ENCODE results near the gene CYP4F8.

Gene CYP4F8

GRCh38 chr19:15616627-15617270 is 1.7 kb downstream of the CYP4F8 start:
- Histone ChIP-seq H3F3A (ENCODE audit: insufficient read depth, low read length) (no peaks in the 10 kb centered on the region), H4K20me1 (ENCODE audit: insufficient read depth, low read length) (no peaks in the 10 kb centered on the region), H3K27me3 (ENCODE audit: insufficient read depth, low read length) (no peaks in the 10 kb centered on the region), H3K9me3 (ENCODE audit: low read length) (no peaks in the 10 kb centered on the region), H2AFZ (ENCODE audit: low read length) (no peak overlapping the region), H3K9me2 (ENCODE audit: low read depth, low read length) (no peaks in the 10 kb centered on the region), H3K4me1 (ENCODE audit: insufficient read depth, low read length, severe bottlenecking) (no peaks in the 10 kb centered on the region), H3K27ac (ENCODE audit: low read depth, low read length, poor library complexity, severe bottlenecking) (no peak overlapping the region), H3K36me3 (ENCODE audit: insufficient read depth, low read length) (no peaks in the 10 kb centered on the region), H3K4me2 (ENCODE audit: low read length) (no peak overlapping the region), H3K4me3 (ENCODE audit: low read depth, low read length, poor library complexity, severe bottlenecking) (no peak overlapping the region), H3K9ac (ENCODE audit: low read length) (no peak overlapping the region), H3K79me2 (ENCODE audit: insufficient read depth, low read length) (no peaks in the 10 kb centered on the region)
- TF ChIP-seq CTCF (IDR thresholded peaks at IDR 0.05; ENCODE audit: low read length) (no peak), EZH2 (IDR thresholded peaks at IDR 0.05; ENCODE audit: borderline replicate concordance, low read length) (no peak)

GRCh38 chr19:15618321-15618720 is 3.3 kb downstream of the CYP4F8 start:
- no peak overlapping the region for H3K4me3 ChIP-seq (ENCODE audit: low read depth, low read length, poor library complexity, severe bottlenecking)
- TF ChIP-seq CTCF (IDR thresholded peaks at IDR 0.05; ENCODE audit: low read length): no peak
- no peak for TF ChIP-seq EZH2 (IDR thresholded peaks at IDR 0.05; ENCODE audit: borderline replicate concordance, low read length)
- H3K36me3 ChIP-seq (ENCODE audit: insufficient read depth, low read length): no peaks in the 10 kb centered on the region
- no peak overlapping the region for H3K27ac ChIP-seq (ENCODE audit: low read depth, low read length, poor library complexity, severe bottlenecking)
- H4K20me1 ChIP-seq (ENCODE audit: insufficient read depth, low read length): no peaks in the 10 kb centered on the region
- no peaks in the 10 kb centered on the region for H3K4me1 ChIP-seq (ENCODE audit: insufficient read depth, low read length, severe bottlenecking)
- no peaks in the 10 kb centered on the region for H3K79me2 ChIP-seq (ENCODE audit: insufficient read depth, low read length)
- H2AFZ ChIP-seq (ENCODE audit: low read length): no peak overlapping the region
- no peak overlapping the region for H3K9ac ChIP-seq (ENCODE audit: low read length)
- no peaks in the 10 kb centered on the region for H3F3A ChIP-seq (ENCODE audit: insufficient read depth, low read length)
- no peaks in the 10 kb centered on the region for H3K9me3 ChIP-seq (ENCODE audit: low read length)
- no peaks in the 10 kb centered on the region for H3K27me3 ChIP-seq (ENCODE audit: insufficient read depth, low read length)
- H3K4me2 ChIP-seq (ENCODE audit: low read length): no peak overlapping the region
- no peaks in the 10 kb centered on the region for H3K9me2 ChIP-seq (ENCODE audit: low read depth, low read length)

GRCh38 chr19:15621801-15622200 is 6.8 kb downstream of the CYP4F8 start:
- H3K79me2 ChIP-seq (ENCODE audit: insufficient read depth, low read length): no peaks in the 10 kb centered on the region
- H3K4me3 ChIP-seq (ENCODE audit: low read depth, low read length, poor library complexity, severe bottlenecking): no peak overlapping the region
- no peaks in the 10 kb centered on the region for H3K9me3 ChIP-seq (ENCODE audit: low read length)
- no peaks in the 10 kb centered on the region for H3F3A ChIP-seq (ENCODE audit: insufficient read depth, low read length)
- no peaks in the 10 kb centered on the region for H3K4me1 ChIP-seq (ENCODE audit: insufficient read depth, low read length, severe bottlenecking)
- no peaks in the 10 kb centered on the region for H4K20me1 ChIP-seq (ENCODE audit: insufficient read depth, low read length)
- H3K27ac ChIP-seq (ENCODE audit: low read depth, low read length, poor library complexity, severe bottlenecking): no peak overlapping the region
- H3K9ac ChIP-seq (ENCODE audit: low read length): no peak overlapping the region
- TF ChIP-seq CTCF (IDR thresholded peaks at IDR 0.05; ENCODE audit: low read length): no peak
- no peak for TF ChIP-seq EZH2 (IDR thresholded peaks at IDR 0.05; ENCODE audit: borderline replicate concordance, low read length)
- H2AFZ ChIP-seq (ENCODE audit: low read length): no peak overlapping the region
- no peaks in the 10 kb centered on the region for H3K36me3 ChIP-seq (ENCODE audit: insufficient read depth, low read length)
- no peaks in the 10 kb centered on the region for H3K27me3 ChIP-seq (ENCODE audit: insufficient read depth, low read length)
- no peak overlapping the region for H3K4me2 ChIP-seq (ENCODE audit: low read length)
- no peaks in the 10 kb centered on the region for H3K9me2 ChIP-seq (ENCODE audit: low read depth, low read length)
